Activated CD4-positive, alpha-beta T cell treated with anti-CD3 and anti-CD28 coated beads, Interleukin-2, amount 50 U/mL, for 24 hours (primary cell): ENCODE measurements around the gene BDH1.
"Not testable (repeated sequence)": the region's sequence is repeated elsewhere in the genome, so short reads cannot be mapped to it uniquely, and the experiment has no call there.

Experiments used
- DNase-seq, 2 donors: peaks; one replicate each; pipeline ENCODE4 v3.0.0-alpha.2; 2020; ENCODE audit warnings: low read depth in 1 of 2, low spot score in 1 of 2

The BDH1 gene

DNA sequence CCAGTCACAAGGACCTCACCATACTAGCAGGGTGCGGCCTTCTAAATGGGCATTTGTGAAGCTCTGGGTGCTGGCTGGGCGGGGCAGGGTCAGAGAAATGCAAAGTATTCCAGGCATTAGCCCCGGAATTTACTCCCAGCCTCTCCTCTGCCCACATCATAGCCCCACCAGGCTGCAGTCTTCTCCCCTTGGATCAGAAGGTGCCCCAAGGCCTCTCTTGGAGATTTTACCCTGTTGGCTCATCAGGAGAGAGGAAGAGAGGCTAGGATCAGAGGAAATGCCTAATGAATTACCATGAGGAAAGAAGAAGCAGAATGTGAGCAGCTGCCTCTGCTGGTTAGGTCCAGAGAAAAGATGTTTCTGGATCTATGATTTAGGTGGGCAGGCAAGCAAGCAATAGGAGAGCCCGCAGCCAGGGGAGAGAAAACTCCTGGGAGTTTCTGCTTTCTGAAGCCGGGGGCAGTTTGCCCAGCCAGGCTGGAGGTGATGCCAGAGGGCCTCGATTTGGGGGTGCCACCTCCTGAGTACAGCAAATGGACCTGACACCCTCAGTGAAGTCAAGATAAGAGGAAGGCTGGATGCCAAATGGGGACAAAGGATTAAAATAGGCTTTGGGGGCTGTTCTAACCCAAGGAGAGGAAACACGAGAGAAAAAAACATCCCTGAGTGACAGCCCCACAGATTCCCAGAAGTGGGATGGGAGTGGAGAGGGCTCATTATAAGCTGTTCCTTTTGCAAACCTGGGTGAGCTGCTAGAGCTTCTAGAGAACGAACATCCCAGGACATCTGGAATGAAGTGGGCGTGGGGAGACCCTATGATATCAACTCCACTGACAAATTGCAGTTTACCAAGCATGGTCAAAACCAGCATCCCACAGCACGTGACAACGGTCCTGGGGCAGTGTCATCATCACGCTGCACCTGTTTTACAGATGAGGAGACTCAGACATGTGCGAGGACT lies 65.4 kb downstream of the BDH1 start:
- DNase-seq = no peak

DNA sequence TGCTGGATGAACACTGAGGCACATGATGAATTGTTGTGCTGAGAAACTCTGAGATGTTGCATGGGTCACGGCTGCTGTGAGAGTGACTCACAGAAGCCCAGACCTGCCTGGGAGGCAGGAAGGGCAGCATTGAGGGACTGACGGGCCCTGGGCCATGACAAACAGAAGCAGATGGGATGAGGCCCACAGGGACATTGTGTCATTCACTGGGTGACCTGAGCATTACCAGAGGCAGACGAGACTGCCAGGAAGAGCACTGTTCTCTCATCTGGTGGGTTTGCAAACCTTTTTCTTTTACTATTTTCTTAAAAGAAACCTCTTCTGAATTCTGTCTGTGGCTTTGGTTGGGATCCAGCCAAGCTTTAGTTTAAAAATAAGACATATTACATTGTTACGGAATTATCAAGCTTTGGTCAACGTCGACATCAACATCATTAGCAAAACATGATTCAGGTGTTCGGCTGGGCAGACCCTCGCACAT lies 67.8 kb downstream of the BDH1 start:
- DNase-seq = no peak

DNA sequence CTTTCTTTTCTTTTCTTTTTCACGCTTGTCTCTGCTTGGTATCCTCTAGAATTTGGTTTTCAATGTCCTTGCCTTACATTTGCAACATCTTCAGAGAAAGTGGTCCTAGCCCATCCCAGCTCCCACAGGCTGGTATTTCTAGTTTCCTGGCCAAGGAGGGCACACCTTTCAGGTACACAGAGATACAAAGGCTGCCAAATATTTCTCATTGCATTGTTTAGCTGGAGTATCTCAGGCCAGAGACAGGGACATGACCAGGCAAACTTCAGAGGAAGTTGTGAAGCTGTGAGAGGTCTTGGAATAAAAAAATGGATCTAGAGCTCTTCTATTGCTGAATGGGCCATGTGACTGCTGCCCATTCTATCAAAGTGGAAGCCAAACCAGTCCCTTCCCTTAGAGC lies 68.9 kb downstream of the BDH1 start:
- DNase-seq = no peak

DNA sequence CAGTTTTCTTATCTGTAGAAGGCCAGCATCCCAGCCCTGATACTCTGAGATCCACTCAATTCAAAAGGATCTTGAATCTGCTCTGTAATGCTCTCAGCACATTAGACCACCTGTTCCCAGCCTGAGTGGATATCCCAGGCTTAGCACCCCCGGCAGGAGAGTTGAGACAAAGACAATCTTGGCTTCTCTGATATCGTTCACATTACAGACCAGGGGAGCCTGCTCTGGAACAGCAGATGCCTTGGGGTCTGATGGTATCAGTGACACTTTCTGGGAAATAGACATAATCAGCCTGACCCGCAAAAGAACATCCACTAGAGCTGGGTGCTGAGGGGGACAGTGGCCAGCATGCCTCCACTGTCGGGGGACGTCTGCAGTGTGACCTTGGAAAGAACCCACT lies 70.6 kb downstream of the BDH1 start:
- DNase-seq = no peak

- no peak for DNase-seq
Measured at GRCh38 chr3:197484204-197484901, 71.4 kb downstream of the BDH1 start.

- no peak for DNase-seq
Measured at GRCh38 chr3:197482001-197482400, 73.8 kb downstream of the BDH1 start.

GRCh38 chr3:197480320-197480719 lies 75.4 kb downstream of the BDH1 start:
- no peak for DNase-seq

DNA sequence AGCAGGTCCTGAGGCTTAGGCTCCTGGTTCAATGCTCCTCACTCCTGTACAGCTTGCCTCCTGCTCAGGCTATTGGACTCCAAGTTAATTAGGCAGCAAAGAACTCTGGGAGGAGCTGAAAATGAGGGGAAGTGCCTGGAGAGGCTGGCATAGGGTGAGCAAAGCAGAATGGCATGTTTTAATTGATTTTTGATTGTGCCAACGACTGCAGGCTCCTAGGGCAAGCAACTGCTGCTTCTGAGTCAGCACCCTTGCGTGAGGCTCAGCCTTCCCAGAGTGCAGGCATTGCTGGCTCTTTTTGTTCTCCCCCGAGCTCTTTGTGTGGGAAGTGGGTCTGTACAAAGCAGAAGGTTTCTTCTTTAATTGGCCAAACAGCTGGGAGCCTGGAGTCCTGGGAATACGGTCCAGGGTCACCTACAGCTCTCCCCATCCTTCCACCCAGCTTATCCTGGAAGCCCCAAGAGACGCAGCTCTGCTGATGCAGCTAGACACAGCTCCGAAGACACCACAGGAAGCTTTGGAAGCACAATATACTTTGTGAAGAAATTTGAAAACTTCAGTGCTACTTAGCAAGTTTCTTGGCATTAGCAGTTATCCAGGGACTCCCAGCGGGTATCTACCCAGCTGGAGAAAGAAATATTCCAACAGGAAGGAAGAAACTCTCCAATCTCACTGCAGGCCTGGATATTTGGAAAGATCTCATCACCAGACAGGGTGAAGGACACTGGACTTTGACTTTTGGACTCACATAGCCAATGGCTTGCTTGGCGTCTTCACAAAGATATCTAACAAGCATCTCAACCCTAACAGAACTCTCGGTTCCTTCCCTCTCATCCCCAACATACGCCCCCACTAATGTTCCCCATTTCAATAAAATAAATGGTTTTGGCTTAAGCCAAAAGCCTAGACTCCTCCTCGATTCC lies 76.8 kb downstream of the BDH1 start:
- DNase-seq = no peak

- DNase-seq = not testable (repeated sequence)
Measured at GRCh38 chr3:197477816-197478215, 78.0 kb downstream of the BDH1 start.

- no peak for DNase-seq
Measured at GRCh38 chr3:197475997-197476525, 79.7 kb downstream of the BDH1 start.

DNA sequence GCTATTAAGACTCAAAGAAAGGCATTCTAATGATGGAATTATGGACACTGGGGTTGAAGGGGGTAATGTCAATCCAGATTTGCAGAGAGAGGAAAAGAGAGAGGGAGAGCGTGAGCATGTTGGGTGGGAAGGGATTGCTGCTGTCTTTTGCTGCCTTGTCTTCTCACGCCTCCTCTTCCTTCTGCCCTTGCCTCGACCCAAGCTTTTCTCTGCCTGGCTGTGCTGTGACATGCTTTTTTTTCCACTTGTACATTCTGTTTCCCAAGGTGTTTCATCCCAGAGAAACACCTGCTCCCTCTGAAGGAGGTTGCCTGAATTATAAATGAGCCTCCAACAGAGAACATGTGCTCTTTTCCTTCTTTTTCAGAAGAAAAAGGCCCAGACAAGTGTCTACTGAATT lies 80.3 kb downstream of the BDH1 start:
- DNase-seq = no peak

GRCh38 chr3:197472151-197472550 lies 83.6 kb downstream of the BDH1 start:
- no peak for DNase-seq

GRCh38 chr3:197471221-197472010 lies 84.4 kb downstream of the BDH1 start:
- no peak for DNase-seq

DNA sequence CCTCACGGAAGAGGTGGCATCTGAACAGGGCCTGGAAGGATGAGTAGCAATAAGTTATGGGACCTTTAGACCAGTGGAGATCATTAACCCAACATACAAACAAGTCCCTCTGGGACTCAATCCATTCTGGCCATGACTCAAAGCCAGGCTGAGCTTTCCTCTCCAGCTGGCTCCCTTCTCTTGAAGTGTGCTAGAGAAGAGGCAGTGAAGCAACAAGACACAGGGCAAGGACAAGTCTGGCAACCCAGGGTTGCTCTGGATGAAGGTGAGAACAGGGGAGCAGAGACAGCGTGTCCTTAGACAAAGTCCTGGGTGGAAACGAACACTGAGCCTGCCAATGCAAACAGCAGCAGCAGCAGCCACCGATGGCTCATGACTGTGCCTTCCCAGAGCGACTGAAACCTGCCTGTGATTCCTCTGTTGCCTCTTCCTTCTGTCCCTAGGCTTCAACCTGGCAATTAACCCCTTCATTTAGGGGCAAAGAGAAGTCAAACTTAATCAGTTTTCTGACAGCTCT lies 86.8 kb downstream of the BDH1 start:
- DNase-seq = no peak

DNA sequence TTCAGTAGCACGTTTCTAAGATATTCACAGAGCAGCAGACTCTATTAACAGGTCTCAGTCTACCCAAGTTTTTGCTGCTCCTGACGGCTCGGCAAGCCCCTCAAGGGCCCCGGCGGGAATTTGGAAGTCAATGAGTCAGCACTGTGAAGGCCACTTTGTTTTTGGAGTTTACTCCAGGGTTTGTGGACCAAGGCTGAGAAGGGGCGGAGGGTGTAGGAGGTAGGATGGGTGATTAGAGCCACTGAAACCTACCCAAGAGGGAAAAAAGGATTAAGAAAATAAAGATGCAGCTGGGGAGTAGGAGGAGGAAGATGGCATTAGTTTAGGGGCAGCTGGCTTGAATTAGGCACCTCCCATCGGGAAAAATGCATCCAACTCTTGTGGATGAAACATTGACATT lies 87.6 kb downstream of the BDH1 start:
- no peak for DNase-seq

- no peak for DNase-seq
Measured at GRCh38 chr3:197466586-197467399, 89.0 kb downstream of the BDH1 start.

DNA sequence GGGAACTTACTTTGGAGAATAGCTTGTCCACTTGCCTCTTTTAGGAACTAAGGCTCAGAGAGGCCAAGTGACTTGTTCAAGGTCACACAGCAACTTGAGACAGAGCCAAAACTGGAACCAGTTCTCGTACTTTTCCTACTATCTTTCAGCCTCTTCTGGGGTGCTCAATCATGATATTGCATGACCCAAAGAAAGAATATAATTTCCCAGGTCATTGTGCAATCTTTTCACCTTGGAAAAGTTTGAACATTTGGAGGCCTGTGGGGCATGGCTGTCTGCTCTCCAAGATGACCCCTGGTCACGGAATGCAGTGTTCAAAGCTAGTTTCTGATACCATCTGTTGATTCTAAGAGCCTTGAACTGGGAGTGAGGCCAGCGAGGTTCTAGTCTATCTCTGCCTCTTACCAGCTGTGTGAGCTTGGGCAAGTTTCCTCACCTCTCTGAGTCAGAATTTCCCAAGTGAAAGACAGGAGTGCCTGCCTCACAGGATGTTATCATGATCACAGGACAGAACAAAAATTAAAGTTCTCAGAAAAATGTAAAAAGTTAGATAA lies 89.7 kb downstream of the BDH1 start:
- DNase-seq = peak in 1 of 2 donors; percentile 4

DNA sequence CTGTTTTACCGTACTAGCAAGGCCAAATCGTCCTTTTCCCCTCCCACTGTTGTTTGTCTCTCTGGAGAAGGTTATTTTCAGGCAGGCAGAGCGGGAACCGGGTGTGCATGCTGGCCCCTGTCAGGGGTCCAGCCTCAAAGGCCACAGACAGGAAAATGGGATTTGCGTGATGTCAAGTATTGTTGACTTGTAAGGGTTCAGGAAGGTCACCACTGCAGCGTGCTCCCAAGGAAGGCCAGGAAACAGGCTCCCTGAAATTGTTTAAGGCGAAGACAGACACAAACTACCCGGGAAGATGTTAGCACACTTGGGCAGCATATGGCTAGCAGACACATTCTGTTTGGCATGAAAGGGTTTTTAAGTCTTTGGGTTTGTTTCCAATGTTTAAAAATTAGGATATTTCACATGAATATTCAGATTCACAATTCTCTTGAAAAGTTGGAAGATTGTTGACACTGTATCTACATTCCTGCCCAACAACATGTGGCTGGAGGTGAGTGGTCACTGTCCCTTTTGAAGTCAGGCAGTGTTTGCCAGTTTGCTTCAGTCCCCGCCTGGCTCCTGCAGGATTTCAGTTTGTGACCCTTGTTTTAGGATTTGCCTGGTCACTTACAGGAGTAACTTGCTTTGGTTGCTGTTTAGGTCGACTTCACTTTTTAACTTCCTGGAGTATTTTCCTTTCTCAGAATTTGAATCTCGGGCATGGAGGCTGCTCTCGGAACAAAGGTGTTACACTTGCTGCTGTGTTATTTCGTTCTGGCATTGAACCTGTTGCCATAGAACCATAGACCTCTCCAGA lies 90.4 kb downstream of the BDH1 start:
- DNase-seq = no peak
